Osteocyte (in vitro differentiated cells): ENCODE measurements around the gene RAPGEF4. TPM values are rescaled to one million over a fixed set of nuclear protein-coding genes. Genes with fewer than 3 reads are reported as not detected.
A peak's percentile ranks its signal among the peaks of the same experiment; 100 is the strongest.

Experiments
- DNase-seq: peaks from one replicate; pipeline ENCODE4 v3.0.0; 2021; ENCODE audit warnings: mixed read lengths; ENCODE audit not compliant: unreplicated experiment; ENCODE audit errors: extremely low spot score
- H3K27ac Mint-ChIP-seq: one replicate; pipeline ENCODE4 v1.8.0; 2021; ENCODE audit warnings: mild to moderate bottlenecking, mixed read lengths; ENCODE audit not compliant: unreplicated experiment
- H3K27me3 Mint-ChIP-seq: one replicate; pipeline ENCODE4 v1.8.0; 2021; ENCODE audit warnings: mixed read lengths; ENCODE audit not compliant: unreplicated experiment
- H3K36me3 Mint-ChIP-seq: one replicate; pipeline ENCODE4 v1.8.0; 2021; ENCODE audit warnings: mixed read lengths; ENCODE audit not compliant: unreplicated experiment
- H3K4me1 Mint-ChIP-seq: one replicate; pipeline ENCODE4 v1.8.0; 2021; ENCODE audit warnings: mixed read lengths; ENCODE audit not compliant: unreplicated experiment
- H3K4me3 Mint-ChIP-seq: one replicate; pipeline ENCODE4 v1.8.0; 2021; ENCODE audit warnings: mild to moderate bottlenecking, moderate library complexity, mixed read lengths; ENCODE audit not compliant: unreplicated experiment
- H3K9me3 Mint-ChIP-seq: one replicate; pipeline ENCODE4 v1.8.0; 2021; ENCODE audit warnings: mixed read lengths; ENCODE audit not compliant: unreplicated experiment
- total RNA-seq: library from RNA; stranded (reverse); gene quantifications from 2 replicates; pipeline ENCODE4 v1.2.1, GENCODE V29; 2021
- TF ChIP-seq, protein P1 (sequence below): fragments of 200-600 bp; sonication (generic); IDR thresholded peaks from 2 replicates; pipeline ENCODE4 v1.5.0; 2021; ENCODE audit warnings: antibody characterized with exemption, mild to moderate bottlenecking, moderate library complexity

The RAPGEF4 gene
- total RNA-seq, 1 donor from 2014 or later, result 0.91 TPM

DNA sequence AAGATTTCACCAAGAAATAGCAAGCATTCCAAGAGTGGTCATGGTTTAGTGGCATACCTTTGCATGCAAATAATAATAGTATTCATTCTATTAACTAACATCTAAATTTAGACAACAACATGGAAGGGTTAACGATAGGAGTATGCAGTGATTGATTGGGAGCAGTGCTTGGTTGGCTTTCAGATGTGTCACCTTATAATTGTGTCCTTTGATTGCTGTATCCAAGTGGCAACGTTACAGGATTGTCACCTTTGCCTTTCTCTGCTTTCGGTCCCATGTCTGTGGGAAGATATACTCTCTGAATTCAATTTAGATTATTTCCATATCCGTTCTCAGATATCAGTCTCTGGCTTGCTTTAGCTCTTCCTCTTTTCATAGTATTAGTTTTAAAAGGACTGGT lies 187.2 kb downstream of the RAPGEF4 start:
- no peak overlapping the region for H3K4me3 Mint-ChIP-seq
- TF ChIP-seq, protein P1, sequence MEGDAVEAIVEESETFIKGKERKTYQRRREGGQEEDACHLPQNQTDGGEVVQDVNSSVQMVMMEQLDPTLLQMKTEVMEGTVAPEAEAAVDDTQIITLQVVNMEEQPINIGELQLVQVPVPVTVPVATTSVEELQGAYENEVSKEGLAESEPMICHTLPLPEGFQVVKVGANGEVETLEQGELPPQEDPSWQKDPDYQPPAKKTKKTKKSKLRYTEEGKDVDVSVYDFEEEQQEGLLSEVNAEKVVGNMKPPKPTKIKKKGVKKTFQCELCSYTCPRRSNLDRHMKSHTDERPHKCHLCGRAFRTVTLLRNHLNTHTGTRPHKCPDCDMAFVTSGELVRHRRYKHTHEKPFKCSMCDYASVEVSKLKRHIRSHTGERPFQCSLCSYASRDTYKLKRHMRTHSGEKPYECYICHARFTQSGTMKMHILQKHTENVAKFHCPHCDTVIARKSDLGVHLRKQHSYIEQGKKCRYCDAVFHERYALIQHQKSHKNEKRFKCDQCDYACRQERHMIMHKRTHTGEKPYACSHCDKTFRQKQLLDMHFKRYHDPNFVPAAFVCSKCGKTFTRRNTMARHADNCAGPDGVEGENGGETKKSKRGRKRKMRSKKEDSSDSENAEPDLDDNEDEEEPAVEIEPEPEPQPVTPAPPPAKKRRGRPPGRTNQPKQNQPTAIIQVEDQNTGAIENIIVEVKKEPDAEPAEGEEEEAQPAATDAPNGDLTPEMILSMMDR, result no peak
- no peaks in the 10 kb centered on the region for H3K9me3 Mint-ChIP-seq
- H3K27me3 Mint-ChIP-seq, result no peaks in the 10 kb centered on the region
- H3K4me1 Mint-ChIP-seq, result peaks cover 14% of the 10 kb centered on the region
- no peak for DNase-seq
- H3K27ac Mint-ChIP-seq, result no peak overlapping the region
- no peaks in the 10 kb centered on the region for H3K36me3 Mint-ChIP-seq

DNA sequence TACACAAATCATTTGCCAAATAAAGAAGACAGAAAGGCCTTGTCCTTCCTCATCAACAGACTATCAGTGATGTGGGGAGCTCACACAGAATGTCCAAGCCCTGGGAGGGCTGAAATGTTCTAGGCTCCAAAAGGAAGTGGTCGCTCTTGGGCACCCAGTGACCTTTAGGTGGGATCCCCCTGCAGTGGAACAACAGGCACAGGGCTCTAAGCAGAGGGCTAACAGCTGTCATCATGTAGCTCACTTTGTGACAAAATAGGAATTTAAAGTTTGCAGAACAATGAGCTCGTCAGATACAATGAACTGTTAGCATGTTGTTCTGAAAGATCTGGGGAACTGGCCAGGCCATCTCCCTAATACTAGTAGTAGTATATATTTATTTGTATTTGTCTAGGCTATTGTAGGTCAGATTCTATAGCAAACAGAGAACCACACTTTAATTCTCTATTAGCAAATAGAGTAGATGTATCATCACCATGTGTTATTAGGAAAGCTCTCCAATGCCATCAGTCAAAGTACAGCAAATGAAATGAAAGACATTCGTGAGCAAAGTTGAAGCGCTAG lies 188.5 kb downstream of the RAPGEF4 start:
- Mint-ChIP-seq H3K4me3 (no peak overlapping the region), H3K36me3 (no peaks in the 10 kb centered on the region), H3K4me1 (peaks cover 28% of the 10 kb centered on the region), H3K27me3 (no peaks in the 10 kb centered on the region), H3K27ac (no peak overlapping the region), H3K9me3 (no peaks in the 10 kb centered on the region)
- no peak for DNase-seq
- TF ChIP-seq, protein P1, result no peak

DNA sequence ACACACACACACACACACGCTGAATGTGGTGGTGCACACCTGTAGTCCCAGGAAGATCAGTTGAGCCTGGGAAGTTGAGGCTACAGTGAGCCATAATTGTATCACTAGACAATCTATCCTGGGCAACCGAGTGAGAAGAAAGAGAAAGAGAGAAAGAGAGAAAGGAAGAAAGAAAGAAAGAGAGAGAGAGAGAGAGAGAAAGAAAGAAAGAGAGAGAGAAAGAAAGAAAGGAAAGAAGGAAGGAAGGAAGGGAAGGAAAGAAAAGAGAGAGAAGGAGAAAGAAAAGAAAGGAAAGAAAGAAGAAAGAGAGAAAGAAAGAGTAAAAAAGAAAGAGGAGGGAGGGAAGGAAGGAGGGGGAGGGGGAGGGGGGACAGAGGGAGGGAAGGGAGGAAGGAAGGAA lies 190.0 kb downstream of the RAPGEF4 start:
- H3K27me3 Mint-ChIP-seq, result no peaks in the 10 kb centered on the region
- TF ChIP-seq, protein P1, result no peak
- H3K4me3 Mint-ChIP-seq, result no peak overlapping the region
- no peaks in the 10 kb centered on the region for H3K36me3 Mint-ChIP-seq
- no peak overlapping the region for H3K27ac Mint-ChIP-seq
- no peak for DNase-seq
- H3K9me3 Mint-ChIP-seq, result no peaks in the 10 kb centered on the region
- H3K4me1 Mint-ChIP-seq, result peaks cover 36% of the 10 kb centered on the region

DNA sequence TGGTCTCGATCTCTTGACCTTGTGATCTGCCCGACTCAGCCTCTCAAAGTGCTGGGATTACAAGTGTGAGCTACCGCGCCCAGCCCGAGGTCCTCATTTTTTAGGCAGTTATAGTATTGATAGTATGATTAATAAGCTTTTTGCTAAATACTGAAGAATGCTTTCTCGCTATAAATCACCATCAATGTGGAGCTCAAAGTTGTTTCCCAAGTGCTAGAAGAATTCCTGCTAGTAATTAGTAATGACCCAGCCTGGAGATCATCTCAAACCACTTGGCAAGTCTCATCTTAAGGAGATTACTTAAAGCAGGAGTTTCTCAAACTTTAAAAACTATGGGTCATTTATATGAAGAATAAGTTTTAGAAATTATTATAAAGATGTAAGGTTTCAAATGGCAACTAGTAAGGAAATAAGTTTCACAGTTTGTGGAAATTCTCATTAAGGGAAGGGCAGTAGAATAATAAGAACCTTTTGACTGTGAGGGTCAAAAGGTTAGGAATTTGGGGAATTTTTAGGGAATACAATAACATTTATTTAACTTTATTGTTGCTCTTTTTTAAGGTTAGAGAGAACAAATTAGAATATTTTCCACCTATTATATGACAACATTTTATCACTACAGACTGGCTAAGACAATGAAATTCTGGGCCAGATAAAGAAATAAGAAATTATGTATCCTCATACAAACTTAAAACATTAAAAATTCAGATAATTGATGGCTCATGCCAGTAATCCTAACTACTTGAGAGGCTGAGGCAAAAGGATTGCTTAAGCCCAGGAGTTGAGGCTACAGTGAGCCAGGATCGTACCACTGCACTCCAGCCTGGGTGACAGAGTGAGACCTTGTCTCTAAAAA lies 191.4 kb downstream of the RAPGEF4 start:
- H3K36me3 Mint-ChIP-seq, result no peaks in the 10 kb centered on the region
- H3K27me3 Mint-ChIP-seq, result no peaks in the 10 kb centered on the region
- H3K9me3 Mint-ChIP-seq, result no peaks in the 10 kb centered on the region
- DNase-seq, result no peak
- peak overlapping the region; percentile 83 for H3K27ac Mint-ChIP-seq
- TF ChIP-seq, protein P1, result no peak
- H3K4me1 Mint-ChIP-seq, result peaks cover 46% of the 10 kb centered on the region
- H3K4me3 Mint-ChIP-seq, result no peak overlapping the region

DNA sequence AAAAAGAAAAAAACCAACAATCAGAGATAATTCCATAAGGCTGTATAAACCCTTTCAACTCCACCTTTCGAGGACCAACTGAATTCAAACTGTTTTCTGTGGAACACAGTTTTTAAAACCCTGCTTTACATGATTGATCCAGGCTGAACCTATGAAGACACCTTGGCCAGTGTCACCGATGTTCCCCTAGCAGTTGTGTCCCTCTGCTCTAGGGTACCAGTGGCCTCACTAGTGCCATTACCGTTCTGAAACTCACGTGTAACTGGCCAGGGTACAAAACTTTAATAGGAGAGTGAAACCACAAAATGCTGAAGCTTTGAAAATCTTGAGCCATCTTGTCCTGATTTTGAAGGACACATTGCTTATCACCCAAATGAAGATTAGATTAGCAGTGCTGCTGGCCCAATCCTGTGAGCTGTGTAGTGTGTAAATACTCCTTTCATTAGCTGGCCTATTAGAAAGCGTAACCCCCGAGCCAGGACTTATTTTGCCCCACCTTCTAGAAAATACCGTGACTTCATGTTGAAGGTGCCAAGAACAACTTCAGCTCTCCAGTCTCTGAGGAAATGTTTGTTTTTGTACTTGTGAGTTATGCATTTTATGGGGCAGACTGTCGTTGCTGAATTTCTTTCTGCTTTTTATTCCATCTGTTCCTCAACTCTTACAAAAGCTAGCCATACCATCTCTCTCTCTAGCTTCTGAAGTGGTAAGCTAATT lies 192.2 kb downstream of the RAPGEF4 start:
- TF ChIP-seq, protein P1, result no peak
- Mint-ChIP-seq H3K27ac (peak overlapping the region; percentile 83), H3K4me1 (peaks cover 46% of the 10 kb centered on the region), H3K9me3 (no peaks in the 10 kb centered on the region), H3K36me3 (no peaks in the 10 kb centered on the region), H3K4me3 (peak overlapping the region; percentile 19), H3K27me3 (no peaks in the 10 kb centered on the region)
- DNase-seq, result no peak
